H9 (cell line): ENCODE data around the gene PLEKHA7. TPM values are rescaled to one million over a fixed set of nuclear protein-coding genes. Genes with fewer than 3 reads are reported as not detected.

Experiments used
- DNase-seq: peaks from one replicate; pipeline ENCODE4 v3.0.0-alpha.2; 2017
- H2AFZ ChIP-seq: one replicate; pipeline ENCODE4 v1.6.1; 2013; ENCODE audit warnings: mild to moderate bottlenecking, low read length, control low read depth, moderate library complexity
- H2AK5ac ChIP-seq: 2 replicates; pipeline ENCODE4 v1.6.1; 2013; ENCODE audit warnings: low read length, control low read depth, mixed read lengths; ENCODE audit not compliant: insufficient read length
- H2BK120ac ChIP-seq: one replicate; pipeline ENCODE4 v1.6.1; 2013; ENCODE audit warnings: low read depth, mild to moderate bottlenecking, low read length, control low read depth, inconsistent platforms; ENCODE audit not compliant: poor library complexity, severe bottlenecking
- H2BK12ac ChIP-seq: 2 replicates; pipeline ENCODE4 v1.6.1; 2013; ENCODE audit warnings: low read length, control low read depth, mixed read lengths, low read depth; ENCODE audit not compliant: insufficient read length
- H2BK15ac ChIP-seq: 2 replicates; pipeline ENCODE4 v1.6.1; 2013; ENCODE audit warnings: low read depth, low read length, control low read depth
- H2BK20ac ChIP-seq: one replicate; pipeline ENCODE4 v1.6.1; 2013; ENCODE audit warnings: low read depth, mild to moderate bottlenecking, low read length, control low read depth, inconsistent platforms; ENCODE audit not compliant: poor library complexity, severe bottlenecking
- H2BK5ac ChIP-seq: 2 replicates; pipeline ENCODE4 v1.6.1; 2013; ENCODE audit warnings: low read length, control low read depth, mixed read lengths; ENCODE audit not compliant: insufficient read length
- H3K14ac ChIP-seq: 2 replicates; pipeline ENCODE4 v1.6.1; 2013; ENCODE audit warnings: low read length, control low read depth; ENCODE audit not compliant: insufficient read depth
- H3K18ac ChIP-seq: 2 replicates; pipeline ENCODE4 v1.6.1; 2013; ENCODE audit warnings: low read depth, mild to moderate bottlenecking, mixed read lengths, low read length, control low read depth; ENCODE audit not compliant: insufficient read length
- H3K23ac ChIP-seq: 2 replicates; pipeline ENCODE4 v1.6.1; 2013; ENCODE audit warnings: low read length, control low read depth, mixed read lengths, low read depth; ENCODE audit not compliant: insufficient read length
- H3K23me2 ChIP-seq: 2 replicates; pipeline ENCODE4 v1.6.1; 2013; ENCODE audit warnings: low read depth, mild to moderate bottlenecking, mixed read lengths, low read length, control low read depth; ENCODE audit not compliant: insufficient read length, poor library complexity, severe bottlenecking
- H3K27ac ChIP-seq: 2 replicates; pipeline ENCODE4 v1.5.1; 2013; ENCODE audit warnings: low read length, control low read depth, mixed read lengths, low read depth; ENCODE audit not compliant: insufficient read length
- H3K27me3 ChIP-seq: 2 replicates; pipeline ENCODE4 v1.6.1; 2013; ENCODE audit warnings: low read length, control low read depth, inconsistent platforms; ENCODE audit not compliant: insufficient read depth
- H3K4ac ChIP-seq: 2 replicates; pipeline ENCODE4 v1.6.1; 2013; ENCODE audit warnings: low read depth, mild to moderate bottlenecking, control low read depth, inconsistent platforms, low read length, moderate library complexity
- H3K4me1 ChIP-seq: 2 replicates; pipeline ENCODE4 v1.6.1; 2013; ENCODE audit warnings: low read length, control low read depth, inconsistent platforms; ENCODE audit not compliant: insufficient read depth
- H3K4me2 ChIP-seq: 2 replicates; pipeline ENCODE4 v1.6.1; 2013; ENCODE audit warnings: low read length, control low read depth, mixed read lengths; ENCODE audit not compliant: insufficient read length, insufficient read depth
- H3K56ac ChIP-seq: 2 replicates; pipeline ENCODE4 v1.6.1; 2013; ENCODE audit warnings: low read depth, mild to moderate bottlenecking, mixed read lengths, low read length, control low read depth; ENCODE audit not compliant: insufficient read length
- H3K79me1 ChIP-seq: 2 replicates; pipeline ENCODE4 v1.6.1; 2013; ENCODE audit warnings: low read depth, mild to moderate bottlenecking, moderate library complexity, low read length, control low read depth, inconsistent platforms; ENCODE audit not compliant: insufficient read depth, poor library complexity, severe bottlenecking
- H3K79me2 ChIP-seq: 2 replicates; pipeline ENCODE4 v1.6.1; 2013; ENCODE audit warnings: low read length, control low read depth, inconsistent platforms; ENCODE audit not compliant: insufficient read depth
- H3K9ac ChIP-seq: 2 replicates; pipeline ENCODE4 v1.6.1; 2013; ENCODE audit warnings: low read length, control low read depth, mixed read lengths; ENCODE audit not compliant: insufficient read length; ENCODE audit errors: extremely low read depth
- H3K9me3 ChIP-seq: one replicate; pipeline ENCODE4 v1.6.1; 2013; ENCODE audit warnings: low read depth, low read length, inconsistent platforms; ENCODE audit not compliant: control insufficient read depth
- H3T11ph ChIP-seq: one replicate; pipeline ENCODE4 v1.6.1; 2013; ENCODE audit warnings: mild to moderate bottlenecking, low read length, control low read depth, inconsistent platforms
- H4K20me1 ChIP-seq: one replicate; pipeline ENCODE4 v1.6.1; 2013; ENCODE audit not compliant: control insufficient read depth, insufficient read length, insufficient read depth
- H4K5ac ChIP-seq: 2 replicates; pipeline ENCODE4 v1.6.1; 2013; ENCODE audit warnings: low read depth, mild to moderate bottlenecking, mixed read lengths, low read length, control low read depth; ENCODE audit not compliant: insufficient read length
- H4K8ac ChIP-seq: replicated peaks from 2 replicates; pipeline ENCODE4 v1.6.1; 2013; ENCODE audit warnings: low read length, control low read depth, mixed read lengths, low read depth; ENCODE audit not compliant: insufficient read length
- H4K91ac ChIP-seq: 2 replicates; pipeline ENCODE4 v1.6.1; 2013; ENCODE audit warnings: low read depth, mild to moderate bottlenecking, moderate library complexity, mixed read lengths, low read length, control low read depth; ENCODE audit not compliant: insufficient read length
- H3K27ac Mint-ChIP-seq, 3 experiments: 2 replicates in 2 of 3; 3 replicates in 1 of 3; pipeline ENCODE4 v1.8.0; 2020 to 2021; ENCODE audit warnings: mixed read lengths in 3 of 3, mild to moderate bottlenecking in 1 of 3, moderate library complexity in 1 of 3
- H3K27me3 Mint-ChIP-seq: 2 replicates; pipeline ENCODE4 v1.8.0; 2021; ENCODE audit warnings: low read depth, mild to moderate bottlenecking, moderate library complexity, mixed read lengths
- H3K36me3 Mint-ChIP-seq, 3 experiments: 2 replicates in 2 of 3; 3 replicates in 1 of 3; pipeline ENCODE4 v1.8.0; 2020 to 2021; ENCODE audit warnings: low read depth in 3 of 3, mixed read lengths in 3 of 3; ENCODE audit not compliant: insufficient read depth in 1 of 3
- H3K4me1 Mint-ChIP-seq, 2 experiments: 2 replicates each; pipeline ENCODE4 v1.8.0; 2020; ENCODE audit warnings: mixed read lengths in 2 of 2
- H3K4me3 Mint-ChIP-seq, 2 experiments: 2 replicates in 1 of 2; 3 replicates in 1 of 2; pipeline ENCODE4 v1.8.0; 2020 to 2021; ENCODE audit warnings: mild to moderate bottlenecking in 2 of 2, mixed read lengths in 2 of 2, moderate library complexity in 1 of 2
- H3K9me3 Mint-ChIP-seq, 2 experiments: 2 replicates in 1 of 2; 3 replicates in 1 of 2; pipeline ENCODE4 v1.8.0; 2020; ENCODE audit warnings: mild to moderate bottlenecking in 2 of 2, mixed read lengths in 2 of 2, moderate library complexity in 1 of 2
- WGBS: extraction: QIAGEN DNeasy Blood & Tissue Kit; methylation state at CpG from one replicate; pipeline ENCODE4 v1.1.7; 2013; ENCODE audit warnings: missing lambda C conversion rate, low lambda C conversion rate, mixed read lengths; ENCODE audit not compliant: insufficient read length; ENCODE audit errors: extremely low coverage; 5-methylcytosine and 5-hydroxymethylcytosine counted together
- total RNA-seq: library from RNA; stranded (reverse); gene quantifications from 2 replicates; pipeline ENCODE4 v1.2.1, GENCODE V29; 2021
- TF ChIP-seq, protein P1 (sequence below): fragments of 200-600 bp; sonication (generic); conservative IDR thresholded peaks from 3 replicates; pipeline ENCODE4 v1.8.0; 2021; ENCODE audit warnings: antibody characterized with exemption, mild to moderate bottlenecking

PLEKHA7 gene
- total RNA-seq, 1 experiment from 2014 or later, result 21.0 TPM

DNA sequence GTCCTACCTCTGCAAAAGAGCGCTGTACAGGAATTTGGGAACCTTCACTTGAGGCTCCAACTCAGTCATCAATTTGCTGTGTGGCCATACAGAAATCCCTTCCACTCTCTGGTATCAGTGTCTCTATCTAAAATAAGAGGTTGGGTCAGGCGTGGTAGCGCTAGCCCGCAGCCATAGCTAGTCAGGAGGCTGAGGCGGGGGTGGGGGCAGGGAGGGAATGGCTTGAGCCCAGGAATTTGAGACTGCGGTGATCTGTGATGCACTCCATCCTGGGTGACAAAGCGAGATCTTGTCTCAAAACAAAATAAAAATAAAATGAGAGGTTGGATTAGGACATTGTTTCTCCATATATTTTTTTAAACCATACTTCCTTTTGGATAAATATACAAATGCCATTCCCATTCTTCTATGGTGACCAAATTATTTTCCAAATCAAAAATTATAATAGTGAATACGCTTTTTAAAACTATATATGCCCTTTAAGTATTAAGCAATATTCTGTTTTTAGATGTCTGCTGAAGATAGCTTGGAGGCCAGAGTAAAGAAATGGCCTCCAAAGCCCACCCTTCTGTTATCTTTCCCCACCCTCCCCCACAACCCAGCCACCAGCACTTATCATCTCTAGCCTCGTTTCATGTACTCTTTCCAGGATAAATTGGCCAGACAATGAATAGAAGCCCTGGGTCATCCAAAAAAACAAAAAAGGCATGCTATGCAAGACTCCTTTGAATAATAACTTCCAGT lies 87.2 kb downstream of the PLEKHA7 start:
- H3K9me3 ChIP-seq, result no peaks in the 10 kb centered on the region
- H3K4ac ChIP-seq, result no peak overlapping the region
- Mint-ChIP-seq H3K4me1 (peaks cover 32 to 39% of the 10 kb centered on the region in 2 experiments), H3K27ac (no peak overlapping the region), H3K9me3 (no peaks in the 10 kb centered on the region; a peak in 1 of 5 replicates), H3K27me3 (peaks cover 60% of the 10 kb centered on the region), H3K4me3 (no peak overlapping the region; a peak in 1 of 5 replicates), H3K36me3 (no peaks in the 10 kb centered on the region; a peak in 1 of 7 replicates)
- H3K4me1 ChIP-seq, result peaks cover 6% of the 10 kb centered on the region; the same call in 1 of the 2 replicates
- no peak overlapping the region for H4K8ac ChIP-seq
- TF ChIP-seq, protein P1, sequence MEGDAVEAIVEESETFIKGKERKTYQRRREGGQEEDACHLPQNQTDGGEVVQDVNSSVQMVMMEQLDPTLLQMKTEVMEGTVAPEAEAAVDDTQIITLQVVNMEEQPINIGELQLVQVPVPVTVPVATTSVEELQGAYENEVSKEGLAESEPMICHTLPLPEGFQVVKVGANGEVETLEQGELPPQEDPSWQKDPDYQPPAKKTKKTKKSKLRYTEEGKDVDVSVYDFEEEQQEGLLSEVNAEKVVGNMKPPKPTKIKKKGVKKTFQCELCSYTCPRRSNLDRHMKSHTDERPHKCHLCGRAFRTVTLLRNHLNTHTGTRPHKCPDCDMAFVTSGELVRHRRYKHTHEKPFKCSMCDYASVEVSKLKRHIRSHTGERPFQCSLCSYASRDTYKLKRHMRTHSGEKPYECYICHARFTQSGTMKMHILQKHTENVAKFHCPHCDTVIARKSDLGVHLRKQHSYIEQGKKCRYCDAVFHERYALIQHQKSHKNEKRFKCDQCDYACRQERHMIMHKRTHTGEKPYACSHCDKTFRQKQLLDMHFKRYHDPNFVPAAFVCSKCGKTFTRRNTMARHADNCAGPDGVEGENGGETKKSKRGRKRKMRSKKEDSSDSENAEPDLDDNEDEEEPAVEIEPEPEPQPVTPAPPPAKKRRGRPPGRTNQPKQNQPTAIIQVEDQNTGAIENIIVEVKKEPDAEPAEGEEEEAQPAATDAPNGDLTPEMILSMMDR, result no peak
- H3K27me3 ChIP-seq, result peaks cover 13% of the 10 kb centered on the region; the same call in 1 of the 2 replicates
- H3K23ac ChIP-seq, result no peak overlapping the region
- H4K91ac ChIP-seq, result no peak overlapping the region
- DNase-seq, result no peak
- H3K27ac ChIP-seq, result no peak overlapping the region
- H4K5ac ChIP-seq, result no peak overlapping the region
- H2BK15ac ChIP-seq, result no peak overlapping the region
- H3K14ac ChIP-seq, result no peak overlapping the region
- no peak overlapping the region for H2AK5ac ChIP-seq
- H2BK12ac ChIP-seq, result no peak overlapping the region
- no peak overlapping the region for H2BK20ac ChIP-seq
- H2BK120ac ChIP-seq, result no peak overlapping the region
- no peak overlapping the region for H2AFZ ChIP-seq
- H3K56ac ChIP-seq, result no peak overlapping the region
- H3K9ac ChIP-seq, result no peak overlapping the region
- no peak overlapping the region for H3K4me2 ChIP-seq
- H3T11ph ChIP-seq, result no peak overlapping the region
- H4K20me1 ChIP-seq, result no peaks in the 10 kb centered on the region
- no peak overlapping the region for H3K18ac ChIP-seq
- H2BK5ac ChIP-seq, result no peak overlapping the region
- H3K79me1 ChIP-seq, result no peaks in the 10 kb centered on the region
- H3K79me2 ChIP-seq, result no peaks in the 10 kb centered on the region
- WGBS, result no CpG with 5 or more reads among the region's 9 CpGs
- peaks cover 13% of the 10 kb centered on the region for H3K23me2 ChIP-seq
